Activated CD8-positive, alpha-beta memory T cell treated with anti-CD3 and anti-CD28 coated beads, Interleukin-2, amount 10 ng/mL, durations not matched to agents 7 days and 5 days (primary cell): ENCODE results near the gene SEPTIN6. TPM values are rescaled to one million over a fixed set of nuclear protein-coding genes. Genes with fewer than 3 reads are reported as not detected.

Experiments
- ATAC-seq: fragments of 150-1000 bp; cut with Tn5 transposase; one replicate; pipeline ENCODE4 v1.10.0; 2021; ENCODE audit warnings: moderate library complexity
- CTCF ChIA-PET: fragments of 350-600 bp; sonication (Branson Sonifier 250); formaldehyde crosslinking; loops from one replicate; lab custom pipeline; 2021; ENCODE audit warnings: antibody characterized with exemption; lab: Charles Lee
- DNase-seq: peaks from one replicate; pipeline ENCODE4 v3.0.0-alpha.2; 2020
- H3K27ac Mint-ChIP-seq: one replicate; pipeline ENCODE4 v1.8.0; 2021; ENCODE audit warnings: mild to moderate bottlenecking, mixed read lengths
- H3K27me3 Mint-ChIP-seq: one replicate; pipeline ENCODE4 v1.8.0; 2021; ENCODE audit warnings: mixed read lengths
- H3K36me3 Mint-ChIP-seq: one replicate; pipeline ENCODE4 v1.8.0; 2021; ENCODE audit warnings: mild to moderate bottlenecking, mixed read lengths
- H3K4me1 Mint-ChIP-seq: one replicate; pipeline ENCODE4 v1.8.0; 2021; ENCODE audit warnings: mixed read lengths
- H3K4me3 Mint-ChIP-seq: one replicate; pipeline ENCODE4 v1.8.0; 2021; ENCODE audit warnings: mild to moderate bottlenecking, moderate library complexity, mixed read lengths
- H3K9me3 Mint-ChIP-seq: one replicate; pipeline ENCODE4 v1.8.0; 2022; ENCODE audit warnings: low read depth, mixed read lengths
- microRNA-seq: library from miRNA; unstranded; fragments of <30 nt; microRNA quantifications from one replicate; pipeline ENCODE4 v1.2.0, GENCODE V29; 2022
- total RNA-seq, 2 experiments: library from RNA; stranded (reverse); gene quantifications; one replicate each; pipeline ENCODE4 v1.2.3, GENCODE V29; 2021

The SEPTIN6 gene
- total RNA-seq, 2 experiments from 2014 or later = 236 to 263 TPM

- Mint-ChIP-seq H3K9me3 (no peaks in the 10 kb centered on the region), H3K36me3 (peaks cover 52% of the 10 kb centered on the region), H3K27ac (peak overlapping the region; percentile 0), H3K4me1 (peaks cover 29% of the 10 kb centered on the region), H3K27me3 (no peaks in the 10 kb centered on the region), H3K4me3 (no peak overlapping the region)
- ATAC-seq = no peak
- CTCF ChIA-PET = no interaction called here
- DNase-seq = no peak
Measured at GRCh38 chrX:119659522-119659921, 33.4 kb downstream of the SEPTIN6 start.

DNA sequence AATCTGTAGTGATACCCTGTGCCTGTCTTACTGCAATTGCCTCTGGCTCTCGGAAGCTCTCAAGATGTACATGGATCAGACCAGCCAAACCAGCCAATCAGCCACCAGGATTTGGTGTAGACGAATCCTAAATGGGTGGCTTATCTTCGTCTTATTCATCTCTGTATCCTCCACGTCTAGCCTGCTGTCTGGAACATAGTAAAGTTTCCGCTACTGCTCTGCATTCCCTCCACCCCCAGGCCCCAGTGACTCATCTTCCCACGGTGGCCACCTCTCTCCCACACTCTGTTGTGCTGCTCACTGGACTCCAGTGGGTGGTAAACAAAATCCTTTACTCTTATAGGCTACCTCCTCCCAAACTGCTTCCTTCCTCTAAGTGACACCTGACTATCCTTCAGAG lies 37.8 kb downstream of the SEPTIN6 start:
- H3K36me3 Mint-ChIP-seq = peaks cover 53% of the 10 kb centered on the region
- CTCF ChIA-PET = interaction anchor here (2.0 to 2.1 kb wide), 2 partner anchors 38 to 74 kb away, joined by 4 to 7 read pairs; partner anchors contain the start of gene SEPTIN6
- H3K4me3 Mint-ChIP-seq = no peak overlapping the region
- H3K4me1 Mint-ChIP-seq = peaks cover 33% of the 10 kb centered on the region
- peak; percentile 43 for DNase-seq
- H3K9me3 Mint-ChIP-seq = no peaks in the 10 kb centered on the region
- ATAC-seq = peak; percentile 78
- peak overlapping the region; percentile 37 for H3K27ac Mint-ChIP-seq
- no peaks in the 10 kb centered on the region for H3K27me3 Mint-ChIP-seq

- Mint-ChIP-seq H3K4me3 (no peak overlapping the region), H3K4me1 (peaks cover 37% of the 10 kb centered on the region), H3K9me3 (no peaks in the 10 kb centered on the region), H3K27me3 (no peaks in the 10 kb centered on the region), H3K36me3 (peaks cover 49% of the 10 kb centered on the region), H3K27ac (peak overlapping the region; percentile 19)
- DNase-seq = no peak
- ATAC-seq = no peak
- CTCF ChIA-PET = interaction anchor here (0.7 to 2.1 kb wide), 3 partner anchors 13 to 75 kb away, joined by 3 to 7 read pairs (median 4); partner anchors contain the start of gene SEPTIN6
Measured at GRCh38 chrX:119654112-119654531, 38.8 kb downstream of the SEPTIN6 start.

- Mint-ChIP-seq H3K9me3 (no peaks in the 10 kb centered on the region), H3K36me3 (peaks cover 47% of the 10 kb centered on the region), H3K27ac (peak overlapping the region; percentile 95), H3K27me3 (no peaks in the 10 kb centered on the region), H3K4me3 (no peak overlapping the region), H3K4me1 (peaks cover 45% of the 10 kb centered on the region)
- CTCF ChIA-PET = interaction anchor here (1.0 to 1.6 kb wide), 5 partner anchors 31 to 81 kb away, joined by 3 to 5 read pairs (median 3); partner anchors contain the start of gene SEPTIN6
- no peak for DNase-seq
- ATAC-seq = no peak
Measured at GRCh38 chrX:119648421-119648775, 44.6 kb downstream of the SEPTIN6 start.

DNA sequence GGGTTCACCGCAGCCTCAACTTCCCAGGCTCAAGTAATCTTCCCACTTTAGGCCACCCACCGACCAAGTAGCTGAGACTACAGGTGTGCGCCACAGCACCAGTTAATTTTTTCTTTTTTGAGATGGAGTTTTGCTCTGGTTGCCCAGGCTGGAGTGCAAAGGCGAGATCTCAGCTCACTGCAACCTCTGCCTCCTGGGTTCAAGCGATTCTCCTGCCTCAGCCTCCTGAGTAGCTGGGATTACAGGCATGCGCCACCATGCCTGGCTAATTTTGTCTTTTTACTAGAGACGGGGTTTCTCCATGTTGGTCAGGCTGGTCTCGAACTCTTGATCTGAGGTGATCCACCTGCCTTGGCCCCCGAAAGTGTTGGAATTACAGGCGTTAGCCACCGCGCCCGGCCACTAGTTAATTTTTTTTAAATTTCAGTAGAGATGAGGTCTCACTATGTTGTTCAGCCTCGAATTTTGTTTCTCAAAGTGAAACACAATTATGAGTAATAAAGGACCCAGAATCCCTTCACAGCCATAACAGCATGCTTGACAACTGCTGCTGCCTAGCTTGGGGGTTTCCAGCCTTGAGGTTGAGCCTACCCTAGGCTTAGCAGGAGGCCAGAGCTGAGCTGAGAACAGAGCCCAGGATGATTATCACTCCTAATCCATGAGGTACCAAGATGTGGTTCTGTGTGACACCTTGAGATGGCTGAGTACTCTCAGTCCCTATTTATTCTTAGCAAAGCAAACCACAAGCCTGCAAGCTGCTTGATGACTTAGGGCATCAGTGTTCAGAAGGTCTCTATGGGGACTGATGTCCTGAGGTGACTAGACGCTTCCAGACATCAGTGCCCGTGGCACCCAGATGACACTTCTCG lies 45.2 kb downstream of the SEPTIN6 start:
- no peaks in the 10 kb centered on the region for H3K27me3 Mint-ChIP-seq
- DNase-seq (peak; percentile 88), ATAC-seq (peak; percentile 94)
- no peaks in the 10 kb centered on the region for H3K9me3 Mint-ChIP-seq
- peak overlapping the region; percentile 95 for H3K27ac Mint-ChIP-seq
- H3K4me3 Mint-ChIP-seq = peak overlapping the region; percentile 24
- H3K36me3 Mint-ChIP-seq = peaks cover 42% of the 10 kb centered on the region
- CTCF ChIA-PET = interaction anchor here (0.5 to 2.2 kb wide), 7 partner anchors 32 to 83 kb away, joined by 3 to 5 read pairs (median 3); partner anchors contain the start of gene SEPTIN6
- H3K4me1 Mint-ChIP-seq = peaks cover 45% of the 10 kb centered on the region

DNA sequence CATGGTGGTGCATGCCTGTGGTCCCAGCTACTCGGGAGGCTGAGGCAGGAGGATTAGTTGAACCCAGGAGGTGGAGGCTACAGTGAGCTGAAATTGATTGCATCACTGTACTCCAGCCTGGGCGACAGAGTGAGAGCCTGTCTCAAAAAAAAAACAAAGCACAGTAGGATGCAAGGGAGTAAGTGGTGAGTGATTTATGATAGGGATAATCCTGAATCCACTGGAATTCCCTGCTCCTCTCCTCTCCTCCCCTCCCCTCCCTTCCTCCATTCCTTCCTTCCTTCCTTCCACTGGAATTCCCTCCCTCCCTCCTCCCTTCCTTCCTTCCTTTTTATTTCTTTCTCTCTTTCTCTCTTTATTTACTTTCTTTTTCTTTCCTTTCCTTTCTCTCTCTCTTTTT lies 45.9 kb downstream of the SEPTIN6 start:
- CTCF ChIA-PET = interaction anchor here (1.0 to 2.2 kb wide), 2 partner anchors 48 to 80 kb away, joined by 3 to 5 read pairs; no protein-coding TSS in a partner anchor
- DNase-seq (no peak), ATAC-seq (no peak)
- Mint-ChIP-seq H3K4me3 (peak overlapping the region; percentile 28), H3K4me1 (peaks cover 45% of the 10 kb centered on the region), H3K36me3 (peaks cover 43% of the 10 kb centered on the region), H3K27ac (peak overlapping the region; percentile 95), H3K27me3 (no peaks in the 10 kb centered on the region), H3K9me3 (no peaks in the 10 kb centered on the region)

DNA sequence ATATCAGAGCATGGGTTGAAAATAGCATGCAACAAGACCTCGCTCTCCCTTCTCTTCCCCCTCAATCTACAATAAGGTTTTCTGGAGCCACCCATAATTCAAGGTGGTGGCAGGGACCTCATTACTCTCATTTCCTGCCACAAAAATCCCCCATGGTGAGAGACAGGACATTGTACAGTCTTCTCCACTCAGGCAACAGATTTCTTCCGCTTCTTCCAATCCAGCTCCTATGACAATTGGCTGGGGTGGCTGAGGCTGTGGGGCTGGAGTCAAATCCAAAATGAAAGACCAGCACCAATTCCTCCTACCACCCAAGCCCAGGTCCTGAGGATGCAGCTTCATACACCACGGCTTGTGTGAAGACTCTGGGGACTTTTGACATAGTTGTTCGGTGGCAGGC lies 46.5 kb downstream of the SEPTIN6 start:
- Mint-ChIP-seq H3K27me3 (no peaks in the 10 kb centered on the region), H3K4me3 (peak overlapping the region; percentile 28), H3K27ac (peak overlapping the region; percentile 95), H3K36me3 (peaks cover 44% of the 10 kb centered on the region), H3K4me1 (peaks cover 45% of the 10 kb centered on the region), H3K9me3 (no peaks in the 10 kb centered on the region)
- DNase-seq (no peak), ATAC-seq (no peak)
- CTCF ChIA-PET = interaction anchor here (1.0 to 2.2 kb wide), 2 partner anchors 48 to 81 kb away, joined by 3 to 5 read pairs; no protein-coding TSS in a partner anchor

DNA sequence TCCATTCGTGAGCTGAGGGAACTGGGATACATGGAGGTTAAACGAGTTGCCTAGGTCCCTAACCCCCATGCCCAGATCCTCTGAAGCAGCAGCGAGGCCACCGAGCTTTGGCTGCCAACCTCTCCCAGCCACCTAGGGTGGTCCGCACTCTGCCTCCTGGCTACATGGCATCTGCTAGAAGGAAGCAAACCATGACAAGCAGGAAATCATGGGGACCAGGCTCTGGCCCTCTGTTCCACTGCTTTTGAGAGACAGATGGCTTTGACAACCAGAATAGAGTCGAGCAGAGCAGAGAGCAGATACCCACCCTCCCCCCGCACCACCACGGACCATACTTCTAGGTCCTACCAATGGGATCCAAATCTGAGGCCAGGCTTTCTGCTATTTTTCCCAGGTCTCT lies 49.3 kb downstream of the SEPTIN6 start:
- Mint-ChIP-seq H3K27me3 (no peaks in the 10 kb centered on the region), H3K4me1 (peaks cover 29% of the 10 kb centered on the region), H3K4me3 (no peak overlapping the region), H3K9me3 (no peaks in the 10 kb centered on the region), H3K36me3 (peaks cover 45% of the 10 kb centered on the region), H3K27ac (no peak overlapping the region)
- ATAC-seq (no peak), DNase-seq (no peak)
- CTCF ChIA-PET = no interaction called here

Small RNA genes lying within 50 kb of the gene (microRNA-seq; reads per million reads assigned to microRNA genes)
- gene MIR766 = 142 reads per million, percentile 69 among the genes with 10 or more reads in this experiment

Other genes starting within 250 kb of the SEPTIN6 start
- 100 to 1,000 TPM; 434 to 517 TPM for gene SLC25A5, start 224.7 kb downstream of the SEPTIN6 start, total RNA-seq
- gene STEEP1, start 127.8 kb downstream of the SEPTIN6 start, total RNA-seq = 10 to 100 TPM; 18.5 to 21.4 TPM
- gene UBE2A, start 118.6 kb downstream of the SEPTIN6 start, total RNA-seq = 10 to 100 TPM; 81.2 to 84.8 TPM
- 10 to 100 TPM; 16.9 to 22.0 TPM for gene NKRF, start 86.7 kb downstream of the SEPTIN6 start, total RNA-seq
- gene SOWAHD, start 65.4 kb upstream of the SEPTIN6 start, total RNA-seq = 1 to 10 TPM; 2.1 to 4.7 TPM
- gene RPL39, start 98.5 kb upstream of the SEPTIN6 start, total RNA-seq = 1,000 to 10,000 TPM; 1,797 to 1,809 TPM
- 10 to 100 TPM; 11.3 to 12.8 TPM for gene UPF3B, start 159.8 kb upstream of the SEPTIN6 start, total RNA-seq
- gene RNF113A, start 178.6 kb upstream of the SEPTIN6 start, total RNA-seq = 10 to 100 TPM; 32.2 to 32.5 TPM
- gene NDUFA1, start 178.7 kb upstream of the SEPTIN6 start, total RNA-seq = 100 to 1,000 TPM in 1 of 2 experiments, 10 to 100 TPM in 1; 93.2 to 102 TPM
- not detected for gene AKAP14, start 202.7 kb upstream of the SEPTIN6 start, total RNA-seq